ENCODE results near the gene TCF4.

Gene TCF4

DNA sequence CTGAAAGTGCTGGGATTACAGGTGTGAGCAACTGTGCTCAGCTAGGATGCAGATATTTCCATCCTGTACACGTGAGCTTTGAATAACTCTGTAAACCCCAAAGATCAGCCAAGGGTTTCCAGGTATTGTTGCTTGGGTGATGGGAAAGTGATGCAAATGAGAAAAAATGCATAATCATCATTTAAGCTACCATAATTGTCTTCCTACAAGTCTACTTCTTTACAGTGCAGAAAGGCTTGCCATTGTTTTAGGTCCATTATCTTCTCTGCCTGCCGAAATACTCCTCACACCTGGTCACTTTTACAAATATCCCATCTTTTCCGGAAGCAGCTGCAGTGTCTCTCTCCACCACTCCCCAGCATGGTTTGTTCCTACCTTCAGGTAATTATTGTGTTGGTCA lies 368.9 kb downstream of the TCF4 start:
- no peak for DNase-seq

DNA sequence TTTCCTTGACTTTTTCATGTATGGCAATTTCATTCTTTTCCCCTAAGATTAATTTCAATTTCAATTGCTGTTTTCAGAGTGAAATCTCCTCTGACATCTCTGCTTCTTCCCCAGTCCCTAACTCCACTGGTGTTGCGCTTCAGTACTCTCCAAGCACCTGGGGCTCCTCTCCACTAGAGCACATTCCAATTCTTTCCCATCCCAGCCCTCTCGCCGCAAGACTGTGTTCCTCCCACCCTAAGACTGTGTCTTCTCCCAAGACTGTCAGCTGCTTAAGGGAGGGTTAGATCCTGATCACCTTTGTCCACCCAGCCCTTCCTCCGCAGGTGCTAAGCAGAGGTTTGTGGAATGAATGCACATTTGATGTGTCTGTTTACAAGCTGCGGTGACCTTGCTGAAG lies 373.0 kb downstream of the TCF4 start:
- DNase-seq = no peak

DNA sequence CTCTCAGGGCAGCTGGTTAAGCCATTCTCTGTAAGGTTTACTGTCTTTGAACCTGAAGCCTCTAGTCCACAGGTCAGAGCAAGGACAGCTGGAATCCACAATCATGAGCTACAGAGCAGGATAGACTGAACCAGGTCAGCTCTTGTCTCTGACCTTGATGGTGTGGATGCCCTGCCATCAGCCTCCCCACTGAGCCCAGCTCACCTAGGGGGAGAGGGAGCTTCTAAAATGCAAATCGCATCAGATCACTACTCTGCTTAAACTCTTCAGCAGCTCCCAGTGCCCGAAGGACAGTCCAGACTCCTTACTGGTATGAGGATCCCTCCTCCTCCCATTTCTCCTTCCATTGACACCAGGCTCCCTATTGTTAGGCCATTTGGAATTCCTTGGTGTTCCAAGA lies 373.5 kb downstream of the TCF4 start:
- no peak for DNase-seq

DNA sequence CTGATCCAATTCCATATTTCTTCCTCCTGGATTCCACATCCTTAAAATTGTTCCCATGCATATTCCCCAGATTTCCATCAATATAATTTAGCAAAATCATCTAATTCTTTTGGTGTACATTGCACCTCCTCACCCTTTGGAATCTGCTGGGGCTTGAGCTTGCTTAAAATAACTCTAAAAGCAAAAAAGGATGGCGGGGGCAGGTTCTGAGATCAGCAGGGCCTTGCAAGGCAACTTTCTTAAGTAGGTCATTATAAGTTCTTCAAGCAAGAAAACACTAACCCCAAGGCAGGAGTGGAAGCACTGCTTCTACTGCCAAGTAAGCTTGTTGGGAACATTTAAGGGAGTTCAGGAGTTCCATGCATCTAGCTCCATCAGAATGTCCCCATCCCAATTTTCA lies 374.4 kb downstream of the TCF4 start:
- no peak for DNase-seq

DNA sequence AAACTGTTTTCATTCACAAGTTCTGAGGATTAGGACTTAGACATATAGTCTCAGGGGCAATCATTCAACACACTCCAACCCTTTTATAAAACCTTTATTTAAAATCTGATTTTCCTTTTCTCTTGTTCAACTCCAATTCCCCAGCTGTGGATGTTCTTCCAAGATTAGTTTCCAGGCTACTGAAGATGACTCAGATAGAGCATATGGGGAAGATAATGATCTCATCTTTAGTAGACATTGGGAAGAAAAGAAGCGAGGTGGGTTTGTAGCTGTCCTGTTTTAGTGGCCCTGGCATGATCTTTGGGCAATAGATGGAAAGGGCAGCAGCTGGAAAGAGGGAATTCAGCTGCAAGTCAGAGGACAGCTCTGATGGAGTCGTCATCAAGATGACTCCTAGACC lies 381.1 kb downstream of the TCF4 start:
- DNase-seq = no peak

DNA sequence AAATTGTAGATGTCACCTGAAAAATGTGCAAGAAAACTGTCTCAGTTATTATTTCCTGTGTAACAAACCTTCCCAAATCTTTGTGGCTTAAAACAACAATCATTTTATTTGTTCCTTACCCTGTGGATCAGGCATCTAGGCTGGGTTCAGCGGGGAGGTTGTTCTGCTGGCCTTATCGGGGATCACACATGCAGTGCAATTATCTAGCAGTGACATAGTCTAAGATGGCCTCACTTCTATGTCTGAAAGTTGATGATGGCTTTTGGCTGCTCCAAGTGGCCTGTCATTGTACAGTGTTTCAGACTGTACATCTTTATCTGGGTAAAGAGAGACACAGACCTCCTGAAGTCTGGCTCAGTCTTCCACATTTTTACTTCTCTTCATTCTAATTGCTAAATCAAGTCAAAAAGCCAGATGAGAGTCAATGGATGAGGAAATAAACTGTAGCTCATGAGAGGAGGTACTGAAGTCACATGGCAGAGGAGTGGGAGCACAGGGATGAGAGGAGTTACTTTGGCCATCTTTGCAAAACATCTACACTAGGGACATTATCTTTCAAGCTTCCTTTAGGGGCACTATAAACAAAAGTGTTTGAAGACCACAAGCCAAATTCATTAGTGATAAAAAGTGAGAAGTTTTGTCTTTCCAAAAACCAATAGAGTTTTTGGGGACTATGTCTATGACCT lies 385.6 kb downstream of the TCF4 start:
- no peak for DNase-seq

DNA sequence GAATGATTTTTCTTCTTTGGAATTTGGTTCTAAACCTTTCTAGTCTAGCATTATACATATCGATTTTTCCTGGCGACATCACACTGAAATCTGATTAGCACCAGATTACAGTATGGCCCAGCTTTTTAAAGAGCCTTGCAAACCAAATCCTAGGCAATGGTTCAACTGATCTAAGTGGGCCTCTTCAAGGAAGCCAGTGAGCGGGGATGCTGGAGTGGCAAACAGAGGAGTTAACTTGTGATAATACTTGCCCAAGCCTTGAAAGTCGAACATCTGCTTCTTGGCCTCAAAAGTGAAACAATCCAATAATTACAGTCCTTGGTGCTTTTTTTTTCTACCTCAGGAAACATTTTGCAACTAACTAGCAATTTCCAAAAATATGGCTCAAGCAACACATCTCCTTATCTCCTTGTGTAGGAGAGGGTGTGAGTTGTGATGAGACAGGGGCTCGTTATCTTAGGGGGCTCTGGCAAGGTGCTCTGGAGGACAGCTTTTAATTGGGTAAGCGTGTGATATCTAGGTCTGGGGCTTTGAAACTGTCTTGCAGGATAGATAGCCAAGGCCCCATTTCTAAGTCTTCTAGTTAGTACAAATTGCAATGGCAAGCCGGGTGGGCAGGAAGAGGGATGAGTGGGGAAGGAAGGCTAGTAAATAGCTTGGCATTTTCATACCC lies 388.6 kb downstream of the TCF4 start:
- DNase-seq = no peak

DNA sequence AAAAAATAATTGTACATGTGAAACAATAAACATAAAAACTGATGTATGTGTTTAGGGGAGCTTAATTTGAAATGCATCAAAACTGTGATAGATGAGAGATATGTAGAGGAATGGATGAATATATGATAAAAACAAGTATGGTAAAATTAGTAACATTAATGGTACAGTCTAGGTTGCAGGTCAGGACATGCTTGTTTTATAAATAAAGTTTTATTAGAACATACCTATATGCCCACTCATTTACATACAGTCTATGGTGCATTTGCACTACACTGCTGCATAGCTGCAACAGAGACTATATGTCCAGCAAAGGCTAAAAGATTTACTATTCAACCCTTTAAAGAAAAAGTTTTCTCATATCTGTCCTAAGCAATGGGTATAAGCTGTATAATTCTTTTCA lies 392.1 kb downstream of the TCF4 start:
- DNase-seq = no peak

DNA sequence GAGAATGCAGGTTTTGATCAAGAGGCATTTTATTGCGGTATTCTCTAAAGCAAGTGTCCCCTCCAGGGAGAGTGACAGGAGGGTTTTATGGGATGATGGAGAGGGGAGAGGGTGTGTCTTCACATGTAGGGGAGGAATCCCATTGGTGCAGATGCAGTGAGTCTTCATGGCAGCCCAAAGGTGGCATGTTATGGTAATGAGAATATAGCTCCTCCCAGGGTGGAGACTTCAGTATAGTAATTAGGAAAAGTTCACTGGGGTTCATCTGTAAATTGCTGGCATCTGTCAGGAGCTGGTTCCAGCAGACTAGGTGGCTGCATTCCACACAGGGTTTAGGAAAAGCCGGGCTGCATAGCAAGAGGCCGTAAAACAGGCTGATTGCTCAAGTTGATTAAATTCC lies 398.0 kb downstream of the TCF4 start:
- DNase-seq = no peak

DNA sequence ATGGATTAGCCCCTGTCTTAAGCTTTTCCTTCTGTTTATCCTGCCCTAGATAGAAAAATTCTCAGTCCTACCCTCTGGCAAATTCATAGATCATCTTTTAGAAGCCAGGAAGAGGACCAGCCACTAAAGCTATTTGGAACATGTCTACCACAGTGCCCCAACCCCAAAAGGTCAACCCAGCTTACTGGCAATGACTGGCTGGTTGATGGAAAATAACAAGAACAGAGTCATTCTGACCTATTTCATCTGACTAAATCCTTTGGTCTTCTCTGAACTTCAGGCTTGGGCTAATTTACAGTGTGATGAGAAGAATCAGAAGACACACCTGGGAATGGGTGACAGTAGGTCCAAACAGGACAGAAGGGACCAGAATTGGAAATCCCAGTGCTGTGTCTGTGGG lies 401.4 kb downstream of the TCF4 start:
- DNase-seq = no peak

DNA sequence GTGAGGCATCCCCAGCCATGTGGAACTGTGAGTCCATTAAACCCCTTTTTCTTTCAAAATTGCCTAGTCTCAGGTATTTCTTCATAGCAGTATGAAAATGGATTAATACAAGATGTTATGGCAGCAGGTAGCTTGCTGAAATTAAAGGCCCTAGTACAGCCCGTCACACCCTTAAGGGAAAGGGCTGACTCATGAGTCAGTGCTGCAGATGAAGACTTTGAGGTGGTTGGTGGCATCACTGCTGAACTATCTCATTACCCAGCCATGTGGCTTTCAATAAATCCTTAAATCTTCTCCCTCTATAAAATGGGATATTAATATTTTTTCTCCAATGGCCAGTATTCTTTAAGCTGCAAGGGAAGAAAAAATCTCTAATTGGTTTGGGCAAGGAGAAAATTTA lies 402.6 kb downstream of the TCF4 start:
- DNase-seq = no peak

DNA sequence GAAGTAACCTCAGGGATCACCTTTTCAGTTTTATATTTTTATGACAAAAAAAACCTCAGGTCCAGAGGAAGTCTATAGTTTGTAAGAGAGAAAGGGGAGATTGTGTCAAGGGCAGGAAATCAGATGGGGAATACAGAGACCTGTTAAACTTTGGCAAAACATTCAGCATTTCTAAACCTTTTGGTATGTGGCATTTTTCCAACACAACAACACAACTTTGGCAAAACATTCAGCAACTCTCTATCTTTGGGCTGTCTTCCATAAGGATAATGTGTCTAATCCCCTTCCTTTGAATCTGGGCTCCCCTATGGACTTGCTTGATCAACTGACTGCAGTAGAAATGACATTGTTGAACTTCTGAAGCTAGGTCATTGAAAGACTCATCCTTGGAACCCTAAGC lies 408.2 kb downstream of the TCF4 start:
- DNase-seq = no peak

DNA sequence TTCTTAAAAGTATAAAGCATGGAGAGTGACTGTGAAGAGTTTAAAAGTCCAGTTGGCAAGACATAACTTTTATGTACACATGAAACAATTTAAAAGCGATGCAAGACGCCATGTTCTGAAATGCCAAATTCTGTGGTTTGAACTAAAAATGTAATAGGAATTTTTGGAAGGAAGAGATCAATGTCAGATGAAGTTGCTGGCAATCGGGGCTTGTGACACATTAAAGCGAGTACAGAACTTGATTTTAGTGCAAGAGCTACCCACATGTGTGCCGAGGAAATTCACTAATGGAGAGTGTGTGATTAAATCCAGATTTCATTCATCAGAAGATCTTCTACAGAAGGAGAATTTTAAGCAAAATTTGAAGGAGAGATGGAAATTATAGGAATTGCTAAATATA lies 408.6 kb downstream of the TCF4 start:
- no peak for DNase-seq

DNA sequence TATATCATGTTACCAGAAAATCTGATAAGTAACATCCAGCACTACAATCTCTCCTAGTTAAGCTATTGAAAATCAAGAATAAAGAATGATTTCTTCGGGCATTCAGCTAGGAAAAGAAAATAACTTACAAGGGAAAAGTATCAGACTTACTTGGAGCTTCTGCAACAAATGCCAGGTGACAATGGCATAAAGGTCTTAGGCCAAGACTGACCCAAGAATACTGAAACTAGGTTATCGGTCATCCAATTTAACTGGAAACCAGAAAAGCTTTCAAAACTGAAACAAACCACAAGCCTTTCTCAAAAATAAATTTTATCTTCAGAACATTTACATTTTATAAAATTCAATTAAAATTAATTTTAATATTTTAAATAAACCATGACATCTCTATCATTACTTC lies 414.7 kb downstream of the TCF4 start:
- no peak for DNase-seq
